ENCODE measurements around the gene LINGO4.

LINGO4 gene

DNA sequence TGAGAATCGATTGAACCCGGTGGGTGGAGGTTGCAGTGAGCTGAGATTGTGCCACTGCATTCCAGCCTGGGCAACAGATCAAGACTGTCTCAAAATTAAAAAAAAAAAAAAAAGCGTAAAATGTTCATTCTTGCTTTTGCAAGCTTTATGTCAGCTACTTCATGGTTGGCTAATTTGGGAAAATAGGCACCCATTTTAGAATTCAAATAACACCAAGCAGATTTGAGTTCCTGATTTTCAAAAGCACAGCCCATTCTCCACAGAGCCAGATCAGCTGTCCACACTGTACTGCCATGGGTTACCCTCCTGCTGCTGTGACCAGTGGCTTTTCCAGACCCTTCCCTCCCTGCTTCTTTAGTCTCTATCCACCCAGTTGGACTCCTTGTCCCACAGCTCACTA is 43.9 kb upstream of the LINGO4 start:
- TF ChIP-seq CTCF (IDR thresholded peaks at IDR 0.05; ENCODE audit: low read depth, low read length, missing control alignments), result no peak
- no peak overlapping the region for H3K4me3 ChIP-seq (replicated peaks; ENCODE audit: low read depth, low read length)
- no peak for DNase-seq (ENCODE audit: extremely low read depth, low read depth)

DNA sequence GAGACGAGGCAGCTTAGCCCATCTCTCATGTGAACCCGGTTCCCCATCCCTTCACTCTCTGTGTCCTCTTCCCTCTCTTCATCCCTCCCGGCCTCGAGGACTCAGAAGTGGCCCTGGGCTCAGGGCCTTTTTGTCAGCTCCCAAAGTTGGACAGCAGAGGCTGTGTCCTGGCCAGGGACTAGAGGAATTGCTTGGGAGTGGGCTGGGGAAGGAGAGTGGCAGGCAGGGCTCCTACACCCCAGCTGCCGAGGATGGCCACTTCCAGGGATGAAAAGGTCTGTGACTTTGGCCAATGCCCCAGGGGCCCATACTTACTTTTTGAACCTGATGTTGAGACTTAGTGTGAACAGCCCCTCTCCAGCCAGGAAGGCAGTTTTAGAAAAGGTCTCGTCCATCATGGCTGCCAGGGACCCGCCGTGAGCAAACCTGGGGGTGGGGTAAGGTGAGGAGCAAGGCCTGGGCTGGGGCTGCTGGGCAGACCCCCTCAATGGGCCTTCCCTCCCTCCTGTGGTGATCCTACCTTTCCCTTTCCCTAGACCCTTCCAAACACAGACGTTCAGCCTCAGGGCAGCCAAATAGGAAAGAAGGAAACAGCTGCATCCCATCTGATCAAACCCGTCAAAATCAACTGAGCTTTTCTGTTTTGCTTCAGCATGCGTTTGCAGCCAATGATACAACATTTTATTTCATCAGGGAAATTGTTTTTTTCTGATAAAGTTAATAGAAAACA is 42.8 kb upstream of the LINGO4 start:
- TF ChIP-seq CTCF (IDR thresholded peaks at IDR 0.05; ENCODE audit: low read depth, low read length, missing control alignments), result no peak
- DNase-seq (ENCODE audit: extremely low read depth, low read depth), result no peak
- H3K4me3 ChIP-seq (replicated peaks; ENCODE audit: low read depth, low read length), result no peak overlapping the region

DNA sequence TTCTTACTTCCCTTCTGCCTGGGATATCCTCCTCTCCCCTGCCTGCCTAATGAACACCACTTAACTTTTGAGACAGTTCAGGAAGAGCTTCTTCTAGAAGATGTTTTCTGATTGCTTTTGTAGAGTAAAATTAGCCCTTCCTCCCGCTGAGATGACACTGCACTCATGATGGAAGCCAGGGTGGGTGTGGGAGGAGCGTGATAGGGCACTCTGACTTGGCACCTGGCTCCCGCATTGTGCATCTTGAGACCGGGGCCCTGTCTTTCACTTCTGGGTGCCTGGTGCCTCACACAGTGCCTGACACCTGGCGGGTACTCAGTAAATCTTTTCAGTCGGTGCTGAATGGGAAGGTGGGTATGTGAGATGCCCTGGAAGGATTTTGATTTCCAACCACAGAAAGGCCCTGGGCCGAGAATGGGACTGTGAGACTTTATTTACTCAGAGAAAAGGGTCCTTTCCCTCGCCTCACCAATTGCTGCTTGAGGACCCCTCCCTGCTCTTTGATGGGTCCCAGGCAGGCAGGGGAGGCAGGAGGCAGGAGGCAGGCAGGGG is 41.5 kb upstream of the LINGO4 start:
- TF ChIP-seq CTCF (IDR thresholded peaks at IDR 0.05; ENCODE audit: low read depth, low read length, missing control alignments), result no peak
- DNase-seq (ENCODE audit: extremely low read depth, low read depth), result no peak
- no peak overlapping the region for H3K4me3 ChIP-seq (replicated peaks; ENCODE audit: low read depth, low read length)

DNA sequence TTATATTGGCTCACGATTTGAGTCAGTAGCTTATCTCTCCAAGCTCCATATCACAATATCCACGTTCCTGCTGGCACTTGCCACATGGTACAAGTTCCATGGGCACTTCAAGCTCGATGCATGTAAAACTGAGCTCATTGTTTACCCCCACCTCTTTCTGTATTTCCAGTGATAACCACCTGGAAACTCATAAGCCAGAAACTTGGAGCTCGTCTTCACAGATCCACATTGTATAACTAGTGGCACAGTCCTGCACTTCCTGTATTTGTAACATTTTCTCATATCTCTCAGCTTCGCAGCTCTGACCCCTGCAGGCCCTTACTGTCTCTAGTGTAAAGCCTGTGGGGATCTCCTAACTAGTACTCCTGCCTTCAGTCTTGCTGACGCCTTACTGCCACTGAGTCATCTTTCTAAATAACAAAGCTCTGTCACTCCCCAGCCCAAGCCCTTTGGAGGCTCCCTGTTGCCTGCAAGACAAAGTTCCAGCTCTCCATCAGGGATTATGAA is 40.9 kb upstream of the LINGO4 start:
- H3K4me3 ChIP-seq (replicated peaks; ENCODE audit: low read depth, low read length), result no peak overlapping the region
- no peak for TF ChIP-seq CTCF (IDR thresholded peaks at IDR 0.05; ENCODE audit: low read depth, low read length, missing control alignments)
- no peak for DNase-seq (ENCODE audit: extremely low read depth, low read depth)

- no peak overlapping the region for H3K4me3 ChIP-seq (replicated peaks; ENCODE audit: low read depth, low read length)
- no peak for TF ChIP-seq CTCF (IDR thresholded peaks at IDR 0.05; ENCODE audit: low read depth, low read length, missing control alignments)
- no peak for DNase-seq (ENCODE audit: extremely low read depth, low read depth)
These were observed 38.2 kb upstream of the LINGO4 start for GRCh38 chr1:151843398-151843797.

- DNase-seq (ENCODE audit: extremely low read depth, low read depth), result peak; percentile 27
- no peak overlapping the region for H3K4me3 ChIP-seq (replicated peaks; ENCODE audit: low read depth, low read length)
- TF ChIP-seq CTCF (IDR thresholded peaks at IDR 0.05; ENCODE audit: low read depth, low read length, missing control alignments), result no peak
These were observed 35.9 kb upstream of the LINGO4 start for GRCh38 chr1:151841141-151841540.

Data from HFF-Myc (cell line).